Thyroid gland (tissue), 4 donors: Measurements from ENCODE around the gene RAB11FIP4. TPM values are rescaled to one million over a fixed set of nuclear protein-coding genes. Genes with fewer than 3 reads are reported as not detected.

Experiments
- DNase-seq, 2 donors: peaks; one replicate each; pipeline ENCODE4 v3.0.0-alpha.2; 2019
- H3K27ac ChIP-seq, 3 donors: fragments of 200-600 bp; sonication (generic); 1 replicate in 2 of 3; 2 replicates in 1 of 3; pipeline ENCODE4 v1.5.1; 2016 to 2019; ENCODE audit warnings: mild to moderate bottlenecking in 1 of 3, moderate library complexity in 1 of 3
- H3K27me3 ChIP-seq: fragments of 200-600 bp; sonication (generic); one replicate; pipeline ENCODE4 v1.5.1; 2019
- H3K36me3 ChIP-seq, 2 donors: fragments of 200-600 bp; sonication (generic); one replicate each; pipeline ENCODE4 v1.5.1; 2016 to 2019
- H3K4me1 ChIP-seq, 2 donors: fragments of 200-600 bp; sonication (generic); one replicate each; pipeline ENCODE4 v1.5.1; 2017 to 2019
- H3K4me3 ChIP-seq, 3 donors: fragments of 200-600 bp; sonication (generic); replicated peaks in 1 of 3; 1 replicate in 2 of 3; 2 replicates in 1 of 3; pipeline ENCODE4 v1.5.1; 2016; ENCODE audit warnings: mild to moderate bottlenecking in 1 of 3
- H3K9me3 ChIP-seq: fragments of 200-600 bp; sonication (generic); one replicate; pipeline ENCODE4 v1.5.1; 2017
- POLR2A ChIP-seq, 2 donors: fragments of 450-650 bp; IDR thresholded peaks; one replicate each; pipeline ENCODE4 v1.6.1; 2017; ENCODE audit warnings: antibody characterized with exemption in 2 of 2, mild to moderate bottlenecking in 2 of 2, moderate library complexity in 1 of 2
- WGBS, 2 donors: methylation state at CpG; one replicate each; pipeline ENCODE4 v1.1.5; 2017; 5-methylcytosine and 5-hydroxymethylcytosine counted together
- intact Hi-C: fragments of 100-400 bp; cut with DNase I; formaldehyde crosslinking; loops from one replicate; pipeline ENCODE4 v1.15.1; 2023
- total RNA-seq, 4 donors: library from RNA; depleted of rRNA; stranded (reverse); fragments of >200 nt; gene quantifications; one replicate each; pipeline ENCODE4 v1.2.3, GENCODE V29; 2016
- TF ChIP-seq, protein P1 (sequence below), 6 experiments: fragments of 200-600 bp in 3 of 6; fragments of 450-650 bp in 3 of 6; sonication (generic) in 3 of 6; IDR thresholded peaks; one replicate each; pipeline ENCODE4 v1.5.1; 2016 to 2019; ENCODE audit warnings: antibody characterized with exemption in 6 of 6, mild to moderate bottlenecking in 2 of 6, inconsistent platforms in 1 of 6, moderate library complexity in 1 of 6

The RAB11FIP4 gene
- total RNA-seq, 4 donors from 2014 or later = 21.1 to 44.5 (median 24.9) TPM

DNA sequence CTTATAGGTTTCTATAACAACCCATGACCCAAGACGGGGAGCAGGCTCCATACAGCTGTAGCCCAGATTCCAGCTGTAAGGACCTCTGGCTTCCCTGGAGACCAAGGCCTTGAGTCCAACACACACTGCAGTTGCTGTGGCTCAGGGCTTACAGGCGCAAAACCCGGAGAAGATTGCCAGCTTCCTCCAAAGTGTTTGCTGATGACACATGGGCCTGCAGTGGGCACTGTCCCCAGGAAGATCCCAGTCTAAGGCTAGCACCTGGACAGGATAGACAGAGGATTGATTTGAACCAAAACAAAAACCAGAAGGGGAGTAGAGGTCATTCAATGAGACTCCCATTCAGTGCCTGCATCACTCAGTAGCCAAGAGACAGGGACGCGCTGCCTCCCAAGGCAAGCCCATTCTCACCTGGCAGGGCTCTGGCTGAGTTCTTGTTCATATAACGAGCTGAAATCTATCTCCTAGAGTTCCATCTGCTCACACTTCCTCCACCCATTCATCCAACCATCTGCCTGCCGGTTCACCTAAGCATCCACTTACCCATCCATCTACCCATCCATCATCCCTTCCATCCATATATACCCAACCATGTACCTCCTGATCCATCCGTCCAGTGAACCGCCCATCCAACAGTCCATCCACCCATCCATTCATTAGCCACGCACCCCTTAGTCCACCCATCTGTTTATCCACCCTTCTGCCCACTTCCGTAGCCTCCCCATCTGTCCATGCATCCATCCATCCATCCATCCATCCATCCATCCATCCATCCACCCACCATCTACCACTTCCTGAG, 10.2 kb downstream of the RAB11FIP4 start:
- no peak overlapping the region for H3K4me3 ChIP-seq
- H3K9me3 ChIP-seq = no peaks in the 10 kb centered on the region
- DNase-seq = no peak
- intact Hi-C loops = no loop called here
- 90% methylated on average over 11 of the region's 11 CpGs for WGBS, 2 donors
- H3K27ac ChIP-seq = no peak overlapping the region
- no peaks in the 10 kb centered on the region for H3K27me3 ChIP-seq
- no peaks in the 10 kb centered on the region for H3K36me3 ChIP-seq
- H3K4me1 ChIP-seq = no peaks in the 10 kb centered on the region
- TF ChIP-seq, protein P1, sequence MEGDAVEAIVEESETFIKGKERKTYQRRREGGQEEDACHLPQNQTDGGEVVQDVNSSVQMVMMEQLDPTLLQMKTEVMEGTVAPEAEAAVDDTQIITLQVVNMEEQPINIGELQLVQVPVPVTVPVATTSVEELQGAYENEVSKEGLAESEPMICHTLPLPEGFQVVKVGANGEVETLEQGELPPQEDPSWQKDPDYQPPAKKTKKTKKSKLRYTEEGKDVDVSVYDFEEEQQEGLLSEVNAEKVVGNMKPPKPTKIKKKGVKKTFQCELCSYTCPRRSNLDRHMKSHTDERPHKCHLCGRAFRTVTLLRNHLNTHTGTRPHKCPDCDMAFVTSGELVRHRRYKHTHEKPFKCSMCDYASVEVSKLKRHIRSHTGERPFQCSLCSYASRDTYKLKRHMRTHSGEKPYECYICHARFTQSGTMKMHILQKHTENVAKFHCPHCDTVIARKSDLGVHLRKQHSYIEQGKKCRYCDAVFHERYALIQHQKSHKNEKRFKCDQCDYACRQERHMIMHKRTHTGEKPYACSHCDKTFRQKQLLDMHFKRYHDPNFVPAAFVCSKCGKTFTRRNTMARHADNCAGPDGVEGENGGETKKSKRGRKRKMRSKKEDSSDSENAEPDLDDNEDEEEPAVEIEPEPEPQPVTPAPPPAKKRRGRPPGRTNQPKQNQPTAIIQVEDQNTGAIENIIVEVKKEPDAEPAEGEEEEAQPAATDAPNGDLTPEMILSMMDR (IDR thresholded peaks at IDR 0.05) = no peak
- TF ChIP-seq POLR2A (IDR thresholded peaks at IDR 0.05) = no peak

DNA sequence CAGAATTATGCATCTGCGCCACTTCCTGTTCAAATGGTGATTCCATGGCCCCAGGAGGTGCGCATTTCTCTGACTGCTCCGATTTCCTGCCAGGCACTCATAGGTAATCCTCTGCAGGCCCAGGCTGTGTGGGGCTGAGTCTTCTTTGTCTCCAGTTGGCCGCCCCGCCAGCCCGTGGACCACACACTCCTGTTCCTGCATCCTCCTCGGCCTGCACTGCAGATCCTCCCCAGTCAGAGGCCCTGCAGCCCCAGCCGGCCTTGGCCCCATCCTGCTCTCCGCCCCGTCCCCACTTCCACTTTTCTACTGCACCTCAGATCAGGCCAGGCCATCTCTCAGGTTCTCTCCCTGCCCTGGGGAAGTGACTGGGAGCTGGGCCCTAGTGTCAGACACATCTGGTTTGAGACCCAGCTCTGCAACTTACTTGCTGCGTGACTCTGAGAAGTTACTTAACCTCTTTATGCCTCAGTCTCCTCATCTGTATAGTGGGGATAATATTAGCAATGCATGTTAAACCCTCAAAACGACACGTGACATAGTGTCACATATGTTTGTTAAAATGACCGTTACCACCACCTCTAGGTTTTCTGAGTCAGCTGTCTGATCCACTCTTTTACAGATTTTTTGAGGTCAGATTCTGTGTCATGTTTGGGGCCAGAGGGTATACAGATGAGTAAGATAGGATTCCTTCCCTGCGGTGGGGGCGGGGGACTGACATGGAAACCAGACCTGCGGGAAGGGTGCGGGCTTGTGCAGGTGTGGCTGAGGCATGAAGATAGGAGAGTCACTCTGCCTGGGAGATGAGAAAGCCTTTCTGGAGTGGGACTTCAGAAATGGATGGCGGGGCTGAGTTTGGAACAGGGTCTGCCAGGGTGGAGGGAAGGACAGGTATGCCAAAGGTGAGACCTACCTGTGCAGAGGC, 12.8 kb downstream of the RAB11FIP4 start:
- Histone ChIP-seq H3K36me3 (no peaks in the 10 kb centered on the region), H3K27ac (no peak overlapping the region), H3K4me1 (no peaks in the 10 kb centered on the region), H3K27me3 (no peaks in the 10 kb centered on the region), H3K4me3 (no peak overlapping the region), H3K9me3 (no peaks in the 10 kb centered on the region)
- intact Hi-C loops = no loop called here
- DNase-seq = no peak
- 82 to 89% methylated on average over 19 of the region's 19 CpGs for WGBS, 2 donors
- TF ChIP-seq POLR2A (IDR thresholded peaks at IDR 0.05) = no peak
- TF ChIP-seq, protein P1 (IDR thresholded peaks at IDR 0.05) = no peak

DNA sequence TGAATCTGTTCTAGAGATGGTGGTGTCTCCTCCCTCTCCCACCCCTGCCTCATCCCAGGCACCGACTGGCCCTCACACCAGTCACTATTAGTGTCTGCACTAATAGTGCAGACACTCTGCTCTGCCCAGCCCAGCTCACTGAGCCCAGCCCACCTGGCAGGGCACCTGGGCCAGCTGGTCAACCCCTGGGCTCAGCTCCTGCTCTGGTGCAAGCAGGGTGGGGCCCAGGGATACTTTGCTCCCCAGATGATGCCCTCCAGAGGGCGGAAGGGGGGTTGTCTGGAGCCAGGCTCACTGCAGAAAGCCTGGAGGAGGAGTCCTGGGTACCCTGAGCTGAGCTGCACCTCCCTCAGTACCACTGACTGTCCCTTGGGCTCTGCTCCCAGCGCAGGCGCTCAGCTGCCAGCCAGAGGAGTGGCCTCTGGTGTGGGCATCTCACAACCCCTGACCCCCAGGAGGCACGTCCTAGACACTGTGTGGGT, 14.5 kb downstream of the RAB11FIP4 start:
- Histone ChIP-seq H3K36me3 (no peaks in the 10 kb centered on the region), H3K4me1 (no peaks in the 10 kb centered on the region), H3K27me3 (no peaks in the 10 kb centered on the region), H3K4me3 (no peak overlapping the region), H3K9me3 (no peaks in the 10 kb centered on the region), H3K27ac (no peak overlapping the region)
- no peak for DNase-seq
- 48 to 59% methylated on average over 3 to 5 of the region's 5 CpGs for WGBS, 2 donors
- TF ChIP-seq, protein P1 (IDR thresholded peaks at IDR 0.05) = no peak
- no peak for TF ChIP-seq POLR2A (IDR thresholded peaks at IDR 0.05)
- intact Hi-C loops = no loop called here

DNA sequence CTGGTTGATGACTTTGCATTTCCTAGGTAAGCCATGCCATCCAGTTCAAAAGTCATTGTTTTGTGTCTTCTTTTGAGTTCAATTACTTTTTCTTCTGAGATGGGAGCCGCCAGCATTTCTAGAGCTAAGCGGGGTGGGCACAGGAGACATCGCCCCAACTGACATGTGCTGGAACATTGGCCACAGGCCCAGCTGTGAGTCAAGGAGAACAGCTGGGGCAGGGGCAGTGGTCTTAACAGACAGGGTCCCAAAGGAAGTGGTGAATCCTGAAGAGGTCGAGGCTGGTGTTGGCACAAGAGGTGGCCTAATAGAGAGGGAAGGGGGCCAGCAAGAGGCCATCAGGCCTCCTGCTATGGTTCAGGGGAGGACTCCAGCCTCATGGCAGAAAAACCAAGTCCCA, 17.1 kb downstream of the RAB11FIP4 start:
- WGBS, 2 donors = 71 to 82% methylated on average over 4 of the region's 4 CpGs
- Histone ChIP-seq H3K4me3 (no peak overlapping the region), H3K4me1 (no peaks in the 10 kb centered on the region), H3K36me3 (no peaks in the 10 kb centered on the region), H3K27me3 (no peaks in the 10 kb centered on the region), H3K27ac (no peak overlapping the region), H3K9me3 (no peaks in the 10 kb centered on the region)
- DNase-seq = no peak
- intact Hi-C loops = no loop called here
- TF ChIP-seq, protein P1 (IDR thresholded peaks at IDR 0.05) = no peak
- TF ChIP-seq POLR2A (IDR thresholded peaks at IDR 0.05) = no peak
